ENCODE data around the gene CST9L. TPM values are rescaled to one million over a fixed set of nuclear protein-coding genes. Genes with fewer than 3 reads are reported as not detected.
"Not testable (repeated sequence)": the region's sequence is repeated elsewhere in the genome, so short reads cannot be mapped to it uniquely, and the experiment has no call there.

The CST9L gene
- total RNA-seq, 1 donor from 2014 or later: not detected

- no peak for TF ChIP-seq CTCF (IDR thresholded peaks at IDR 0.05; ENCODE audit: unreplicated experiment)
- Mint-ChIP-seq H3K4me1 (ENCODE audit: unreplicated experiment) (peaks cover 3% of the 10 kb centered on the region), H3K27ac (ENCODE audit: unreplicated experiment) (no peak overlapping the region), H3K4me3 (ENCODE audit: unreplicated experiment) (no peak overlapping the region), H3K36me3 (ENCODE audit: low read depth, unreplicated experiment) (no peaks in the 10 kb centered on the region), H3K27me3 (ENCODE audit: unreplicated experiment) (peaks cover 3% of the 10 kb centered on the region), H3K9me3 (ENCODE audit: unreplicated experiment) (no peaks in the 10 kb centered on the region)
- DNase-seq (ENCODE audit: low spot score): no peak
Observed at GRCh38 chr20:23583526-23583925, 15.2 kb upstream of the CST9L start.

GRCh38 chr20:23582293-23582692, 14.0 kb upstream of the CST9L start:
- H3K4me3 Mint-ChIP-seq (ENCODE audit: unreplicated experiment): no peak overlapping the region
- no peak for DNase-seq (ENCODE audit: low spot score)
- peaks cover 3% of the 10 kb centered on the region for H3K27me3 Mint-ChIP-seq (ENCODE audit: unreplicated experiment)
- H3K4me1 Mint-ChIP-seq (ENCODE audit: unreplicated experiment): peaks cover 3% of the 10 kb centered on the region
- H3K36me3 Mint-ChIP-seq (ENCODE audit: low read depth, unreplicated experiment): no peaks in the 10 kb centered on the region
- no peaks in the 10 kb centered on the region for H3K9me3 Mint-ChIP-seq (ENCODE audit: unreplicated experiment)
- no peak overlapping the region for H3K27ac Mint-ChIP-seq (ENCODE audit: unreplicated experiment)
- TF ChIP-seq CTCF (IDR thresholded peaks at IDR 0.05; ENCODE audit: unreplicated experiment): no peak

GRCh38 chr20:23581833-23582232, 13.5 kb upstream of the CST9L start:
- H3K4me1 Mint-ChIP-seq (ENCODE audit: unreplicated experiment); H3K36me3 Mint-ChIP-seq (ENCODE audit: low read depth, unreplicated experiment); DNase-seq (ENCODE audit: low spot score); H3K4me3 Mint-ChIP-seq (ENCODE audit: unreplicated experiment); H3K9me3 Mint-ChIP-seq (ENCODE audit: unreplicated experiment); H3K27ac Mint-ChIP-seq (ENCODE audit: unreplicated experiment); H3K27me3 Mint-ChIP-seq (ENCODE audit: unreplicated experiment): not testable (repeated sequence)

- DNase-seq (ENCODE audit: low spot score): no peak
- no peaks in the 10 kb centered on the region for H3K9me3 Mint-ChIP-seq (ENCODE audit: unreplicated experiment)
- H3K27me3 Mint-ChIP-seq (ENCODE audit: unreplicated experiment): no peaks in the 10 kb centered on the region
- no peak overlapping the region for H3K4me3 Mint-ChIP-seq (ENCODE audit: unreplicated experiment)
- H3K36me3 Mint-ChIP-seq (ENCODE audit: low read depth, unreplicated experiment): no peaks in the 10 kb centered on the region
- no peak overlapping the region for H3K27ac Mint-ChIP-seq (ENCODE audit: unreplicated experiment)
- no peak for TF ChIP-seq CTCF (IDR thresholded peaks at IDR 0.05; ENCODE audit: unreplicated experiment)
- H3K4me1 Mint-ChIP-seq (ENCODE audit: unreplicated experiment): no peaks in the 10 kb centered on the region
Observed at GRCh38 chr20:23574977-23575376, 6.7 kb upstream of the CST9L start.

GRCh38 chr20:23570178-23570760, 2.0 kb upstream of the CST9L start:
- Mint-ChIP-seq H3K9me3 (ENCODE audit: unreplicated experiment) (no peaks in the 10 kb centered on the region), H3K4me3 (ENCODE audit: unreplicated experiment) (no peak overlapping the region), H3K27ac (ENCODE audit: unreplicated experiment) (no peak overlapping the region), H3K27me3 (ENCODE audit: unreplicated experiment) (no peaks in the 10 kb centered on the region), H3K4me1 (ENCODE audit: unreplicated experiment) (no peaks in the 10 kb centered on the region), H3K36me3 (ENCODE audit: low read depth, unreplicated experiment) (no peaks in the 10 kb centered on the region)
- TF ChIP-seq CTCF (IDR thresholded peaks at IDR 0.05; ENCODE audit: unreplicated experiment): no peak
- DNase-seq (ENCODE audit: low spot score): no peak

Measured in endothelial cell (in vitro differentiated cells).